HepG2 (cell line): Measurements from ENCODE around the gene USB1. TPM values are rescaled to one million over a fixed set of nuclear protein-coding genes. Genes with fewer than 3 reads are reported as not detected.

Experiments used
- ATF4 ChIP-seq, 2 experiments: fragments of 450-650 bp in 1 of 2; sonication (generic) in 1 of 2; formaldehyde crosslinking; IDR thresholded peaks; 2 replicates each; pipeline versions ENCODE4 v1.5.0 to v1.8.0; 2020 to 2022; ENCODE audit warnings: mild to moderate bottlenecking in 1 of 2, missing genetic modification reagents in 1 of 2
- BORCS8-MEF2B ChIP-seq: sonication (generic); formaldehyde crosslinking; IDR thresholded peaks from 2 replicates; pipeline ENCODE4 v1.8.0; 2022; ENCODE audit warnings: mild to moderate bottlenecking, missing genetic modification reagents
- CBX1 ChIP-seq: IDR thresholded peaks from one replicate; pipeline ENCODE4 v1.6.1; 2016; ENCODE audit warnings: antibody characterized with exemption, low read depth
- CCAR2 ChIP-seq: fragments of 200-400 bp; formaldehyde crosslinking; optimal IDR thresholded peaks from 2 replicates; pipeline ENCODE3; 2018; ENCODE audit warnings: low read depth, mild to moderate bottlenecking, low read length, moderate library complexity
- HDAC6 ChIP-seq: fragments of 200-600 bp; sonication (generic); IDR thresholded peaks from 2 replicates; pipeline ENCODE4 v1.7.0; 2017; ENCODE audit warnings: mild to moderate bottlenecking, antibody characterized with exemption, low read length, low read depth
- HNRNPLL ChIP-seq: fragments of 200-400 bp; formaldehyde crosslinking; IDR thresholded peaks from 2 replicates; pipeline ENCODE4 v1.6.1; 2017; ENCODE audit warnings: mild to moderate bottlenecking, low read depth, low read length; ENCODE audit not compliant: poor library complexity, severe bottlenecking
- HOXA9 ChIP-seq: sonication (generic); formaldehyde crosslinking; IDR thresholded peaks from 2 replicates; pipeline ENCODE4 v1.8.1; 2022; ENCODE audit warnings: missing genetic modification reagents, mild to moderate bottlenecking, moderate library complexity, borderline replicate concordance
- HOXD1 ChIP-seq: sonication (generic); formaldehyde crosslinking; IDR thresholded peaks from 2 replicates; pipeline ENCODE4 v1.5.0; 2020; ENCODE audit warnings: missing genetic modification reagents
- KLF16 ChIP-seq, 2 experiments: sonication (generic) in 1 of 2; formaldehyde crosslinking in 1 of 2; IDR thresholded peaks; 2 replicates each; pipeline versions ENCODE4 v1.6.1 to v1.8.0; 2016 to 2023; ENCODE audit warnings: missing genetic modification reagents in 2 of 2, missing compliant biosample characterization in 1 of 2
- RORA ChIP-seq: sonication (generic); formaldehyde crosslinking; IDR thresholded peaks from 2 replicates; pipeline ENCODE4 v1.5.0; 2020; ENCODE audit warnings: mild to moderate bottlenecking, missing genetic modification reagents, moderate library complexity
- THAP11 ChIP-seq: IDR thresholded peaks from 2 replicates; pipeline ENCODE4 v1.6.1; 2016; ENCODE audit warnings: missing biosample characterization, missing genetic modification reagents
- ZFP37 ChIP-seq: sonication (generic); formaldehyde crosslinking; IDR thresholded peaks from 2 replicates; pipeline ENCODE4 v1.4.0; 2020; ENCODE audit warnings: missing genetic modification reagents, borderline replicate concordance
- ZFX ChIP-seq: sonication (generic); formaldehyde crosslinking; IDR thresholded peaks from 2 replicates; pipeline ENCODE4 v1.4.0; 2020; ENCODE audit warnings: mild to moderate bottlenecking, low read depth, missing genetic modification reagents, moderate library complexity
- ZNF10 ChIP-seq: sonication (generic); formaldehyde crosslinking; IDR thresholded peaks from 2 replicates; pipeline ENCODE4 v1.4.0; 2020; ENCODE audit warnings: mild to moderate bottlenecking, low read depth, missing genetic modification reagents, borderline replicate concordance
- ZNF12 ChIP-seq: sonication (generic); formaldehyde crosslinking; IDR thresholded peaks from 2 replicates; pipeline ENCODE4 v1.5.0; 2020; ENCODE audit warnings: missing genetic modification reagents
- ZNF446 ChIP-seq: sonication (generic); formaldehyde crosslinking; IDR thresholded peaks from 2 replicates; pipeline ENCODE4 v1.5.0; 2020; ENCODE audit warnings: mild to moderate bottlenecking, missing genetic modification reagents
- ZNF569 ChIP-seq: sonication (generic); formaldehyde crosslinking; IDR thresholded peaks from 2 replicates; pipeline ENCODE4 v1.5.0; 2020; ENCODE audit warnings: mild to moderate bottlenecking, missing genetic modification reagents, moderate library complexity, borderline replicate concordance
- ZNF570 ChIP-seq: sonication (generic); formaldehyde crosslinking; IDR thresholded peaks from 2 replicates; pipeline ENCODE4 v1.4.0; 2020; ENCODE audit warnings: mild to moderate bottlenecking, missing genetic modification reagents, borderline replicate concordance
- ZNF761 ChIP-seq: sonication (generic); formaldehyde crosslinking; conservative IDR thresholded peaks from 2 replicates; pipeline ENCODE4 v1.4.0; 2020; ENCODE audit warnings: mild to moderate bottlenecking, missing genetic modification reagents
- ZNF777 ChIP-seq: sonication (generic); formaldehyde crosslinking; IDR thresholded peaks from 2 replicates; pipeline ENCODE4 v1.4.0; 2020; ENCODE audit warnings: missing genetic modification reagents
- ZNF790 ChIP-seq: sonication (generic); formaldehyde crosslinking; IDR thresholded peaks from 2 replicates; pipeline ENCODE4 v1.8.0; 2022; ENCODE audit warnings: missing genetic modification reagents, mild to moderate bottlenecking, borderline replicate concordance
- ZSCAN9 ChIP-seq: IDR thresholded peaks from 2 replicates; pipeline ENCODE4 v1.6.1; 2016; ENCODE audit warnings: borderline replicate concordance
- polyA plus RNA-seq, 8 experiments: library from polyadenylated mRNA; depleted of rRNA in 3 of 8; stranded (reverse) in 7 of 8; unstranded in 1 of 8; fragments of >200 nt; fragmentation: Illumina TruSeq in 4 of 8; extraction: Trizol in 4 of 8; gene quantifications; 2 replicates each; pipeline versions ENCODE4 v1.2.1 to v1.2.3, GENCODE V29; 2011 to 2016; ENCODE audit warnings: low read depth in 4 of 8, missing spikeins in 1 of 8, mixed read lengths in 1 of 8; ENCODE audit not compliant: insufficient read depth in 1 of 8
- total RNA-seq, 5 experiments: library from RNA; depleted of rRNA; stranded (reverse); fragments of >200 nt; fragmentation: Illumina TruSeq; extraction: Trizol; gene quantifications; 2 replicates each; pipeline ENCODE4 v1.2.3, GENCODE V29; 2016; ENCODE audit warnings: low read depth in 1 of 5
- TF ChIP-seq, protein P1 (sequence below): sonication (generic); formaldehyde crosslinking; IDR thresholded peaks from 2 replicates; pipeline ENCODE4 v1.9.0; 2021; ENCODE audit warnings: missing genetic modification reagents, mild to moderate bottlenecking, borderline replicate concordance
- TF ChIP-seq, protein P2 (sequence below): sonication (generic); formaldehyde crosslinking; IDR thresholded peaks from 2 replicates; pipeline ENCODE4 v1.4.0; 2020; ENCODE audit warnings: mild to moderate bottlenecking, missing genetic modification reagents
- TF ChIP-seq, protein P3 (sequence below): sonication (generic); formaldehyde crosslinking; IDR thresholded peaks from 2 replicates; pipeline ENCODE4 v1.5.1; 2020; ENCODE audit warnings: mild to moderate bottlenecking, missing genetic modification reagents, moderate library complexity

The USB1 gene
- total and polyA plus RNA-seq, 2 of the 13 experiments (the other 11 are each of a cell fraction or from before 2014, with no cell fraction given), result 16.7 to 65.4 TPM

DNA sequence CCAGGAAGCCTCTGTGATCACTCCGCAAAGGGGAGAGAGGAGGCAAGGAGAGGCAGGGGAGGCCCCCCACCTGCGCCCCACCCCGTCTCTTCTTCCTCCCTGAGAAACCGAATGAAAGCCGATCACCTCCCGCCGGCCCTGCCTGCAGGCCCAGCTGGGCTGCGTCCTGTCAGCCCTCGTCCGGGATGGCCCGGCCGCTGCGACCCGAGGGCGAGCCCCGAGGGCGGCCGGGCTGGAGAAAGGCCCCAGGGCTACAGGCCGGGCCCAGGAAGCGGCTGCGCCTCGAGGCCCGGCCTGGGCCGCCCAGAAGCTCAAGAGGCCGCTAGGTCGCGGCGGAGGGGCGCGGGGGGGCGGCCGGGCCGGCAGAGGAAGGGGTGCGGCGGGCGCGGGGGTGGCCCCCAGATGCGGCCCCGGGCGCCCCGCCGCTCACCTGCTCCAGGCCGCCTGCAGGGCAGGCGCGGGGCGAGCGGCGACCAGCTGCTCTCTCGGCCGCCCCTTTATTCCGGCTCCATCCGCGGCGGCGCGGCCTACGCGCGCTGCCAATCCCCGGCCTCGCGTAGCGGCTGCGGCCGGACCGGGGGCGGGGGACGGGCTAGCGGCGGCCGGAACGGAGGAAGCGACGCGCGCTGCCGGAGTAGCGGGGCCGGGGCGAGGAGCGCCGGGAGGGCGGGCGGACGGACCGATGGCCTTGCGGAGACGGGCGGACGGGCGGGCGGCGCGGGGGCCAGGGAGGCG, 1.1 kb upstream of the USB1 start, which contains the start of gene ZNF319 (continued):
- TF ChIP-seq, protein P1, sequence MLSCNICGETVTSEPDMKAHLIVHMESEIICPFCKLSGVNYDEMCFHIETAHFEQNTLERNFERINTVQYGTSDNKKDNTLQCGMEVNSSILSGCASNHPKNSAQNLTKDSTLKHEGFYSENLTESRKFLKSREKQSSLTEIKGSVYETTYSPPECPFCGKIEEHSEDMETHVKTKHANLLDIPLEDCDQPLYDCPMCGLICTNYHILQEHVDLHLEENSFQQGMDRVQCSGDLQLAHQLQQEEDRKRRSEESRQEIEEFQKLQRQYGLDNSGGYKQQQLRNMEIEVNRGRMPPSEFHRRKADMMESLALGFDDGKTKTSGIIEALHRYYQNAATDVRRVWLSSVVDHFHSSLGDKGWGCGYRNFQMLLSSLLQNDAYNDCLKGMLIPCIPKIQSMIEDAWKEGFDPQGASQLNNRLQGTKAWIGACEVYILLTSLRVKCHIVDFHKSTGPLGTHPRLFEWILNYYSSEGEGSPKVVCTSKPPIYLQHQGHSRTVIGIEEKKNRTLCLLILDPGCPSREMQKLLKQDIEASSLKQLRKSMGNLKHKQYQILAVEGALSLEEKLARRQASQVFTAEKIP (CRISPR knock-in tag), result no peak
- TF ChIP-seq BORCS8-MEF2B (CRISPR knock-in tag) (no peak; the same call in 1 of the 2 replicates), ZNF446 (no peak), ZFX (CRISPR knock-in tag) (peak; percentile 98), HOXD1 (CRISPR knock-in tag) (no peak), ZNF777 (peak; percentile 38; the same call in 1 of the 2 replicates), CBX1 (no peak), ZNF761 (no peak), ZFP37 (CRISPR knock-in tag) (no peak), ZNF12 (CRISPR knock-in tag) (no peak), ZSCAN9 (CRISPR knock-in tag) (no peak), ZNF790 (CRISPR knock-in tag) (0 out of 2 replicates have a peak, but pooled peaks have one; percentile 49), ZNF10 (CRISPR knock-in tag) (no peak), CCAR2 (no peak), ZNF569 (CRISPR knock-in tag) (no peak), KLF16 (CRISPR knock-in tag; IDR thresholded peaks at IDR 0.05) (no peak), ATF4 (CRISPR knock-in tag; IDR thresholded peaks at IDR 0.05) (no peak), HDAC6 (no peak), THAP11 (peak; percentile 53; the same call in 1 of the 2 replicates), HNRNPLL (peak; percentile 28), ZNF570 (CRISPR knock-in tag) (no peak), RORA (CRISPR knock-in tag) (no peak), HOXA9 (CRISPR knock-in tag) (0 out of 2 replicates have a peak, but pooled peaks have one; percentile 14)
- TF ChIP-seq, protein P2, sequence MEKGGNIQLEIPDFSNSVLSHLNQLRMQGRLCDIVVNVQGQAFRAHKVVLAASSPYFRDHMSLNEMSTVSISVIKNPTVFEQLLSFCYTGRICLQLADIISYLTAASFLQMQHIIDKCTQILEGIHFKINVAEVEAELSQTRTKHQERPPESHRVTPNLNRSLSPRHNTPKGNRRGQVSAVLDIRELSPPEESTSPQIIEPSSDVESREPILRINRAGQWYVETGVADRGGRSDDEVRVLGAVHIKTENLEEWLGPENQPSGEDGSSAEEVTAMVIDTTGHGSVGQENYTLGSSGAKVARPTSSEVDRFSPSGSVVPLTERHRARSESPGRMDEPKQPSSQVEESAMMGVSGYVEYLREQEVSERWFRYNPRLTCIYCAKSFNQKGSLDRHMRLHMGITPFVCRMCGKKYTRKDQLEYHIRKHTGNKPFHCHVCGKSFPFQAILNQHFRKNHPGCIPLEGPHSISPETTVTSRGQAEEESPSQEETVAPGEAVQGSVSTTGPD (CRISPR knock-in tag), result no peak
- TF ChIP-seq, protein P3, sequence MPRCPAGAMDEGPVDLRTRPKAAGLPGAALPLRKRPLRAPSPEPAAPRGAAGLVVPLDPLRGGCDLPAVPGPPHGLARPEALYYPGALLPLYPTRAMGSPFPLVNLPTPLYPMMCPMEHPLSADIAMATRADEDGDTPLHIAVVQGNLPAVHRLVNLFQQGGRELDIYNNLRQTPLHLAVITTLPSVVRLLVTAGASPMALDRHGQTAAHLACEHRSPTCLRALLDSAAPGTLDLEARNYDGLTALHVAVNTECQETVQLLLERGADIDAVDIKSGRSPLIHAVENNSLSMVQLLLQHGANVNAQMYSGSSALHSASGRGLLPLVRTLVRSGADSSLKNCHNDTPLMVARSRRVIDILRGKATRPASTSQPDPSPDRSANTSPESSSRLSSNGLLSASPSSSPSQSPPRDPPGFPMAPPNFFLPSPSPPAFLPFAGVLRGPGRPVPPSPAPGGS, result 0 out of 2 replicates have a peak, but pooled peaks have one; percentile 77
